ENCODE data around the gene SLC44A3.

The SLC44A3 gene

GRCh38 chr1:94858276-94858675, 38.1 kb downstream of the SLC44A3 start:
- TF ChIP-seq CTCF (conservative IDR thresholded peaks at IDR 0.05; ENCODE audit: low read length) (no peak), EZH2phosphoT487 (IDR thresholded peaks at IDR 0.05; ENCODE audit: borderline replicate concordance) (no peak)
- H3F3A ChIP-seq (ENCODE audit: low read depth), result no peaks in the 10 kb centered on the region
- H3K79me2 ChIP-seq (ENCODE audit: insufficient read depth, low read length), result no peaks in the 10 kb centered on the region
- no peaks in the 10 kb centered on the region for H3K9me2 ChIP-seq (replicated peaks; ENCODE audit: low read depth, low read length)
- H3K4me2 ChIP-seq (ENCODE audit: low read depth, low read length, poor library complexity, severe bottlenecking), result no peak overlapping the region
- no peaks in the 10 kb centered on the region for H3K36me3 ChIP-seq (ENCODE audit: insufficient read depth, low read length)
- no peaks in the 10 kb centered on the region for H3K27me3 ChIP-seq (ENCODE audit: insufficient read depth, low read length, poor library complexity, severe bottlenecking)
- no peak overlapping the region for H3K4me3 ChIP-seq (ENCODE audit: low read length, poor library complexity, severe bottlenecking)
- no peaks in the 10 kb centered on the region for H4K20me1 ChIP-seq (ENCODE audit: insufficient read depth, low read length, poor library complexity, severe bottlenecking)
- H3K9me3 ChIP-seq (ENCODE audit: insufficient read depth, low read depth, low read length), result no peaks in the 10 kb centered on the region
- H3K4me1 ChIP-seq (ENCODE audit: insufficient read depth, low read length, poor library complexity, severe bottlenecking), result no peaks in the 10 kb centered on the region
- no peak overlapping the region for H2AFZ ChIP-seq (ENCODE audit: low read length)
- H3K9ac ChIP-seq (ENCODE audit: low read depth, low read length, poor library complexity, severe bottlenecking), result no peak overlapping the region

- no peaks in the 10 kb centered on the region for H3K27me3 ChIP-seq (ENCODE audit: insufficient read depth, low read length, poor library complexity, severe bottlenecking)
- H3K4me3 ChIP-seq (ENCODE audit: low read length, poor library complexity, severe bottlenecking), result no peak overlapping the region
- H3K9ac ChIP-seq (ENCODE audit: low read depth, low read length, poor library complexity, severe bottlenecking), result no peak overlapping the region
- H3K9me2 ChIP-seq (replicated peaks; ENCODE audit: low read depth, low read length), result no peaks in the 10 kb centered on the region
- no peaks in the 10 kb centered on the region for H3K36me3 ChIP-seq (ENCODE audit: insufficient read depth, low read length)
- TF ChIP-seq EZH2phosphoT487 (IDR thresholded peaks at IDR 0.05; ENCODE audit: borderline replicate concordance), result no peak
- H3K4me2 ChIP-seq (ENCODE audit: low read depth, low read length, poor library complexity, severe bottlenecking), result no peak overlapping the region
- no peaks in the 10 kb centered on the region for H4K20me1 ChIP-seq (ENCODE audit: insufficient read depth, low read length, poor library complexity, severe bottlenecking)
- H3K79me2 ChIP-seq (ENCODE audit: insufficient read depth, low read length), result no peaks in the 10 kb centered on the region
- H3K9me3 ChIP-seq (ENCODE audit: insufficient read depth, low read depth, low read length), result no peaks in the 10 kb centered on the region
- no peak overlapping the region for H2AFZ ChIP-seq (ENCODE audit: low read length)
- no peaks in the 10 kb centered on the region for H3K4me1 ChIP-seq (ENCODE audit: insufficient read depth, low read length, poor library complexity, severe bottlenecking)
- H3F3A ChIP-seq (ENCODE audit: low read depth), result no peaks in the 10 kb centered on the region
Measured at GRCh38 chr1:94859174-94859573, 39.0 kb downstream of the SLC44A3 start.

- Histone ChIP-seq H2AFZ (ENCODE audit: low read length) (no peak overlapping the region), H3K9ac (ENCODE audit: low read depth, low read length, poor library complexity, severe bottlenecking) (no peak overlapping the region), H3K4me2 (ENCODE audit: low read depth, low read length, poor library complexity, severe bottlenecking) (no peak overlapping the region), H3K79me2 (ENCODE audit: insufficient read depth, low read length) (no peaks in the 10 kb centered on the region), H3K4me3 (ENCODE audit: low read length, poor library complexity, severe bottlenecking) (no peak overlapping the region), H3F3A (ENCODE audit: low read depth) (no peaks in the 10 kb centered on the region), H3K9me3 (ENCODE audit: insufficient read depth, low read depth, low read length) (no peaks in the 10 kb centered on the region), H3K36me3 (ENCODE audit: insufficient read depth, low read length) (no peaks in the 10 kb centered on the region), H4K20me1 (ENCODE audit: insufficient read depth, low read length, poor library complexity, severe bottlenecking) (no peaks in the 10 kb centered on the region), H3K9me2 (replicated peaks; ENCODE audit: low read depth, low read length) (no peaks in the 10 kb centered on the region), H3K4me1 (ENCODE audit: insufficient read depth, low read length, poor library complexity, severe bottlenecking) (no peaks in the 10 kb centered on the region), H3K27me3 (ENCODE audit: insufficient read depth, low read length, poor library complexity, severe bottlenecking) (no peaks in the 10 kb centered on the region)
- TF ChIP-seq EZH2phosphoT487 (IDR thresholded peaks at IDR 0.05; ENCODE audit: borderline replicate concordance) (no peak), CTCF (conservative IDR thresholded peaks at IDR 0.05; ENCODE audit: low read length) (no peak)
Measured at GRCh38 chr1:94862718-94863117, 42.6 kb downstream of the SLC44A3 start.

- H3K9me3 ChIP-seq (ENCODE audit: insufficient read depth, low read depth, low read length), result no peaks in the 10 kb centered on the region
- H3K27me3 ChIP-seq (ENCODE audit: insufficient read depth, low read length, poor library complexity, severe bottlenecking), result no peaks in the 10 kb centered on the region
- no peaks in the 10 kb centered on the region for H3K79me2 ChIP-seq (ENCODE audit: insufficient read depth, low read length)
- H3K9ac ChIP-seq (ENCODE audit: low read depth, low read length, poor library complexity, severe bottlenecking), result no peak overlapping the region
- no peak overlapping the region for H2AFZ ChIP-seq (ENCODE audit: low read length)
- no peaks in the 10 kb centered on the region for H3K9me2 ChIP-seq (replicated peaks; ENCODE audit: low read depth, low read length)
- TF ChIP-seq EZH2phosphoT487 (IDR thresholded peaks at IDR 0.05; ENCODE audit: borderline replicate concordance) (no peak), CTCF (conservative IDR thresholded peaks at IDR 0.05; ENCODE audit: low read length) (no peak)
- H4K20me1 ChIP-seq (ENCODE audit: insufficient read depth, low read length, poor library complexity, severe bottlenecking), result no peaks in the 10 kb centered on the region
- H3K4me2 ChIP-seq (ENCODE audit: low read depth, low read length, poor library complexity, severe bottlenecking), result no peak overlapping the region
- no peak overlapping the region for H3K4me3 ChIP-seq (ENCODE audit: low read length, poor library complexity, severe bottlenecking)
- H3F3A ChIP-seq (ENCODE audit: low read depth), result no peaks in the 10 kb centered on the region
- no peaks in the 10 kb centered on the region for H3K4me1 ChIP-seq (ENCODE audit: insufficient read depth, low read length, poor library complexity, severe bottlenecking)
- no peaks in the 10 kb centered on the region for H3K36me3 ChIP-seq (ENCODE audit: insufficient read depth, low read length)
Measured at GRCh38 chr1:94863297-94863911, 43.2 kb downstream of the SLC44A3 start.

Data from Loucy (cell line).